Ectodermal cell (in vitro differentiated cells): ENCODE results near the gene DHRS13.
"Not testable (repeated sequence)": the region's sequence is repeated elsewhere in the genome, so short reads cannot be mapped to it uniquely, and the experiment has no call there.

Experiments used
- H3K27ac ChIP-seq: 2 replicates; pipeline ENCODE4 v1.7.0; 2013; ENCODE audit warnings: mild to moderate bottlenecking, low read depth, low read length; ENCODE audit not compliant: insufficient read depth, poor library complexity, severe bottlenecking
- H3K27me3 ChIP-seq: 2 replicates; pipeline ENCODE4 v1.7.0; 2013; ENCODE audit warnings: mild to moderate bottlenecking, low read length; ENCODE audit not compliant: insufficient read depth, control insufficient read depth, poor library complexity, severe bottlenecking
- H3K36me3 ChIP-seq: one replicate; pipeline ENCODE4 v1.7.0; 2013; ENCODE audit warnings: low read length; ENCODE audit not compliant: control insufficient read depth, insufficient read depth
- H3K4me1 ChIP-seq: one replicate; pipeline ENCODE4 v1.7.0; 2013; ENCODE audit warnings: low read length; ENCODE audit not compliant: control insufficient read depth, insufficient read depth
- H3K4me3 ChIP-seq: 2 replicates; pipeline ENCODE4 v1.7.0; 2013; ENCODE audit warnings: low read depth, low read length, control low read depth; ENCODE audit not compliant: insufficient read depth
- H3K9me3 ChIP-seq: 2 replicates; pipeline ENCODE4 v1.7.0; 2013; ENCODE audit warnings: mild to moderate bottlenecking, low read length, moderate library complexity; ENCODE audit not compliant: control insufficient read depth
- WGBS, 2 experiments: methylation state at CpG; one replicate each; pipeline ENCODE4 v1.1.7; 2013; ENCODE audit warnings: missing lambda C conversion rate in 2 of 2; 5-methylcytosine and 5-hydroxymethylcytosine counted together

Gene DHRS13

GRCh38 chr17:28860363-28860808, 42.5 kb downstream of the DHRS13 start:
- Histone ChIP-seq H3K9me3 (no peaks in the 10 kb centered on the region), H3K4me3 (no peak overlapping the region), H3K27ac (no peak overlapping the region), H3K4me1 (peaks cover 3% of the 10 kb centered on the region), H3K27me3 (no peaks in the 10 kb centered on the region), H3K36me3 (peaks cover 21% of the 10 kb centered on the region)
- 95 to 98% methylated on average over 4 of the region's 4 CpGs for WGBS, 2 experiments

GRCh38 chr17:28858801-28859355, 44.0 kb downstream of the DHRS13 start:
- no peaks in the 10 kb centered on the region for H3K9me3 ChIP-seq
- H3K4me1 ChIP-seq = peaks cover 3% of the 10 kb centered on the region
- no peaks in the 10 kb centered on the region for H3K27me3 ChIP-seq
- H3K27ac ChIP-seq = no peak overlapping the region
- H3K4me3 ChIP-seq = no peak overlapping the region
- 69 to 76% methylated on average over 2 of the region's 2 CpGs for WGBS, 2 experiments
- H3K36me3 ChIP-seq = peaks cover 21% of the 10 kb centered on the region

- no peaks in the 10 kb centered on the region for H3K9me3 ChIP-seq
- H3K27ac ChIP-seq = no peak overlapping the region
- H3K27me3 ChIP-seq = no peaks in the 10 kb centered on the region
- peaks cover 3% of the 10 kb centered on the region for H3K4me1 ChIP-seq
- WGBS, 2 experiments = 89 to 97% methylated on average over 2 to 3 of the region's 3 CpGs
- no peak overlapping the region for H3K4me3 ChIP-seq
- H3K36me3 ChIP-seq = peaks cover 21% of the 10 kb centered on the region
These were observed 44.7 kb downstream of the DHRS13 start for GRCh38 chr17:28857905-28858800.

- H3K4me3 ChIP-seq = no peak overlapping the region
These were observed 46.8 kb downstream of the DHRS13 start for GRCh38 chr17:28856028-28856574.

DNA sequence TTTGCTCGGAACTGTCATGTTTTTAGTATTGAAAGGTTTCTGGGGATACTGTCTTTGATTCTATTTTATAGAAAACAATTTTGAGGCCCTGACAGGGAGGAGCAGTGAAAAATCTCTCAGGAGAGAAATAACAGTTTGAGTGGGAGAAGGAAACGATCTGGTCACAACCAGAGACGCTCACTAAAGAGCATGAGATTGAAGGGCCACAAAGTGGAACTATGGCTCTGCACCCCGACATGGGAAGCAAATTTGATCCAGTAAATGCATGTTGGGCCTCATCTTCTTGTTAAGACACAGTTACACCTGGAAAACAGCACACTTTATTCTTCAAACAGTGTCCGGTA, 47.6 kb downstream of the DHRS13 start:
- no peaks in the 10 kb centered on the region for H3K4me1 ChIP-seq
- no peaks in the 10 kb centered on the region for H3K27me3 ChIP-seq
- WGBS, 2 experiments = 31 to 33% methylated on average over 5 of the region's 5 CpGs
- peak overlapping the region; percentile 90 for H3K4me3 ChIP-seq
- H3K9me3 ChIP-seq = no peaks in the 10 kb centered on the region
- no peak overlapping the region for H3K27ac ChIP-seq
- H3K36me3 ChIP-seq = peaks cover 19% of the 10 kb centered on the region

More at GRCh38 chr17:28856028-28856574, 46.8 kb downstream of the DHRS13 start:
- Histone ChIP-seq H3K4me1 (no peaks in the 10 kb centered on the region), H3K9me3 (no peaks in the 10 kb centered on the region), H3K27ac (no peak overlapping the region), H3K36me3 (peaks cover 21% of the 10 kb centered on the region), H3K27me3 (no peaks in the 10 kb centered on the region)
- whole genome bisulfite sequencing, 2 experiments = 92 to 96% methylated on average over 5 of the region's 5 CpGs

GRCh38 chr17:28854457-28855335, 48.2 kb downstream of the DHRS13 start, which contains the start of gene ERAL1:
ERAL1 (plus strand) TSS chr17:28855016; CDS start chr17:28855035, 19 bp downstream.
- H3K36me3 ChIP-seq = peaks cover 17% of the 10 kb centered on the region
- no peaks in the 10 kb centered on the region for H3K4me1 ChIP-seq
- WGBS, 2 experiments = 2 to 3% methylated on average over 42 of the region's 42 CpGs
- no peaks in the 10 kb centered on the region for H3K9me3 ChIP-seq
- no peak within 1 kb of the TSS for H3K27ac ChIP-seq
- peak within 1 kb of the TSS; percentile 90 for H3K4me3 ChIP-seq
- H3K27me3 ChIP-seq = no peaks in the 10 kb centered on the region

GRCh38 chr17:28853295-28853694, 49.6 kb downstream of the DHRS13 start:
- Histone ChIP-seq H3K27me3 (no peaks in the 10 kb centered on the region), H3K27ac (no peak overlapping the region), H3K4me3 (no peak overlapping the region), H3K4me1 (no peaks in the 10 kb centered on the region), H3K36me3 (peaks cover 9% of the 10 kb centered on the region), H3K9me3 (no peaks in the 10 kb centered on the region)
- 94 to 95% methylated on average over 2 of the region's 2 CpGs for WGBS, 2 experiments

GRCh38 chr17:28849281-28849680, 53.6 kb downstream of the DHRS13 start:
- Histone ChIP-seq H3K9me3 (no peaks in the 10 kb centered on the region), H3K4me3 (no peak overlapping the region), H3K27me3 (no peaks in the 10 kb centered on the region), H3K27ac (no peak overlapping the region), H3K36me3 (no peaks in the 10 kb centered on the region), H3K4me1 (no peaks in the 10 kb centered on the region)
- 89 to 94% methylated on average over 5 of the region's 5 CpGs for WGBS, 2 experiments

GRCh38 chr17:28848667-28849066, 54.2 kb downstream of the DHRS13 start:
- not testable (repeated sequence) for H3K4me3 ChIP-seq, H3K36me3 ChIP-seq, H3K27me3 ChIP-seq, H3K9me3 ChIP-seq, H3K27ac ChIP-seq, H3K4me1 ChIP-seq
- 85 to 87% methylated on average over 15 of the region's 15 CpGs for WGBS, 2 experiments
